Endothelial cell (in vitro differentiated cells): ENCODE data around the gene MTFP1. TPM values are rescaled to one million over a fixed set of nuclear protein-coding genes. Genes with fewer than 3 reads are reported as not detected.

ENCODE experiments used
- DNase-seq: peaks from one replicate; pipeline ENCODE4 v3.0.0; 2021; ENCODE audit warnings: low spot score
- H3K27ac Mint-ChIP-seq: one replicate; pipeline ENCODE4 v1.8.0; 2021; ENCODE audit warnings: mixed read lengths, inconsistent platforms; ENCODE audit not compliant: unreplicated experiment
- H3K27me3 Mint-ChIP-seq: one replicate; pipeline ENCODE4 v1.8.0; 2021; ENCODE audit warnings: mild to moderate bottlenecking, moderate library complexity, mixed read lengths, inconsistent platforms; ENCODE audit not compliant: unreplicated experiment
- H3K36me3 Mint-ChIP-seq: one replicate; pipeline ENCODE4 v1.8.0; 2021; ENCODE audit warnings: mild to moderate bottlenecking, low read depth, mixed read lengths, inconsistent platforms; ENCODE audit not compliant: unreplicated experiment
- H3K4me1 Mint-ChIP-seq: one replicate; pipeline ENCODE4 v1.8.0; 2021; ENCODE audit warnings: mild to moderate bottlenecking, mixed read lengths, inconsistent platforms; ENCODE audit not compliant: unreplicated experiment
- H3K4me3 Mint-ChIP-seq: one replicate; pipeline ENCODE4 v1.8.0; 2021; ENCODE audit warnings: mild to moderate bottlenecking, mixed read lengths, inconsistent platforms; ENCODE audit not compliant: unreplicated experiment
- H3K9me3 Mint-ChIP-seq: one replicate; pipeline ENCODE4 v1.8.0; 2021; ENCODE audit warnings: mixed read lengths, inconsistent platforms; ENCODE audit not compliant: unreplicated experiment
- total RNA-seq: library from RNA; stranded (reverse); fragmentation: NEBNext Ultra II Directional; extraction: Animal tissue kit (Norgen Biotek cat#: 25700); gene quantifications from one replicate; pipeline ENCODE4 v1.2.1, GENCODE V29; 2021; ENCODE audit not compliant: unreplicated experiment
- TF ChIP-seq, protein P1 (sequence below): fragments of 200-600 bp; sonication (generic); IDR thresholded peaks from one replicate; pipeline ENCODE4 v1.5.0; 2021; ENCODE audit warnings: antibody characterized with exemption; ENCODE audit not compliant: unreplicated experiment

Gene MTFP1
- total RNA-seq, 1 donor from 2014 or later: 30.2 TPM

DNA sequence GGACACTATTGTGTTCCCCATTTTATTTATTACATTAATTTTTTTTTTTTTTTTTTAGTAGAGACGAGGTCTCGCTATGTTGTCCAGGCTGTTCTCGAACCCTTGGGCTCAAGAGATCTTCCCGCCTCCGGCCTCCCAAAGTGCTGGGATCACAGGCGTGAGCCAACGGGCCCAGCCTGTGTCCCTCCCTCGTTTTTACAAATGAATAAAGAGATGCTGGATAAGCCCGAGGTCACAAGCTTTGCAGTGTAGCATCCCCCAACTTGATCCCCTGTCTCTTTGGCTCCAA, 297 bp upstream of the MTFP1 start:
- Mint-ChIP-seq H3K4me1 (peaks cover 41% of the 10 kb centered on the region), H3K27me3 (peaks cover 5% of the 10 kb centered on the region), H3K9me3 (no peaks in the 10 kb centered on the region), H3K36me3 (peaks cover 5% of the 10 kb centered on the region), H3K27ac (peak overlapping the region; percentile 32), H3K4me3 (peak overlapping the region; percentile 94)
- no peak for DNase-seq
- TF ChIP-seq, protein P1, sequence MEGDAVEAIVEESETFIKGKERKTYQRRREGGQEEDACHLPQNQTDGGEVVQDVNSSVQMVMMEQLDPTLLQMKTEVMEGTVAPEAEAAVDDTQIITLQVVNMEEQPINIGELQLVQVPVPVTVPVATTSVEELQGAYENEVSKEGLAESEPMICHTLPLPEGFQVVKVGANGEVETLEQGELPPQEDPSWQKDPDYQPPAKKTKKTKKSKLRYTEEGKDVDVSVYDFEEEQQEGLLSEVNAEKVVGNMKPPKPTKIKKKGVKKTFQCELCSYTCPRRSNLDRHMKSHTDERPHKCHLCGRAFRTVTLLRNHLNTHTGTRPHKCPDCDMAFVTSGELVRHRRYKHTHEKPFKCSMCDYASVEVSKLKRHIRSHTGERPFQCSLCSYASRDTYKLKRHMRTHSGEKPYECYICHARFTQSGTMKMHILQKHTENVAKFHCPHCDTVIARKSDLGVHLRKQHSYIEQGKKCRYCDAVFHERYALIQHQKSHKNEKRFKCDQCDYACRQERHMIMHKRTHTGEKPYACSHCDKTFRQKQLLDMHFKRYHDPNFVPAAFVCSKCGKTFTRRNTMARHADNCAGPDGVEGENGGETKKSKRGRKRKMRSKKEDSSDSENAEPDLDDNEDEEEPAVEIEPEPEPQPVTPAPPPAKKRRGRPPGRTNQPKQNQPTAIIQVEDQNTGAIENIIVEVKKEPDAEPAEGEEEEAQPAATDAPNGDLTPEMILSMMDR: no peak

DNA sequence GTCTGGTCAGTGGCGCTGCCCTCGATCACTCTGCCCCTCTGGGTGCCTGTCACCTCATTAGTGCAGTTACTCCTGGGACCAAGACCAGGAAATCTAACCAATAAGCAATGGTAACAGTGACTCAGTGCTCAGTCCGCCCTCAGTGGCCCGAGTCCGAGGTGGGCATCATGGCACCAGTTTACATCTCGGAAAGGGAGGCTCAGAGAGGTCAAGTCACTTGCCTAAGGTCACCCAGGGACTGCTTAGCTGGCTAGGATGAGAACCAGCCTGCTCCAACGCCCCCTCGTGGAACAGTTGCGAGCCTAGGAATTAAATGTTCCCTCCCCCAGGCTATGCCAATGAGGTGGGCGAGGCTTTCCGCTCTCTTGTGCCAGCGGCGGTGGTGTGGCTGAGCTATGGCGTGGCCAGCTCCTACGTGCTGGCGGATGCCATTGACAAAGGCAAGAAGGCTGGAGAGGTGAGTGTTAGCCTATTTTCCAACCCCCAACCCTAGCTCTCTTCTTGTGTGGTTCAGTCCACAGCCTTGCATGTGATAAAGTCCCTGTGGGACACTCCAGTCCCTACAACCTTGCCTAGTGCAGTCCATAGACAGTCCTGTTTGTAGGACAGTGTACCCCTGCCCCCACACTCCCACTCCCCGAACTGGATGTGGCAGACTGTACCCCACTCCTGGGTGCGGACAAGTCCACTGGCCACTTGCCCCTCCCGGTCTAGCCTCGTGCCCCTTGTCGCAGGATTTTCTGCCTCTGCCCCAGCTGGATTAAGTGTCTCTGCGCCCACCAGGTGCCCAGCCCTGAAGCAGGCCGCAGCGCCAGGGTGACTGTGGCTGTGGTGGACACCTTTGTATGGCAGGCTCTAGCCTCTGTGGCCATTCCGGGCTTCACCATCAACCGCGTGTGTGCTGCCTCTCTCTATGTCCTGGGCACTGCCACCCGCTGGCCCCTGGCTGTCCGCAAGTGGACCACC, 1.1 kb downstream of the MTFP1 start:
- H3K4me1 Mint-ChIP-seq: peaks cover 29% of the 10 kb centered on the region
- peaks cover 5% of the 10 kb centered on the region for H3K36me3 Mint-ChIP-seq
- DNase-seq: peak; percentile 81
- TF ChIP-seq, protein P1: peak; percentile 54
- H3K27ac Mint-ChIP-seq: peak overlapping the region; percentile 64
- peaks cover 5% of the 10 kb centered on the region for H3K27me3 Mint-ChIP-seq
- no peaks in the 10 kb centered on the region for H3K9me3 Mint-ChIP-seq
- H3K4me3 Mint-ChIP-seq: peak overlapping the region; percentile 94

DNA sequence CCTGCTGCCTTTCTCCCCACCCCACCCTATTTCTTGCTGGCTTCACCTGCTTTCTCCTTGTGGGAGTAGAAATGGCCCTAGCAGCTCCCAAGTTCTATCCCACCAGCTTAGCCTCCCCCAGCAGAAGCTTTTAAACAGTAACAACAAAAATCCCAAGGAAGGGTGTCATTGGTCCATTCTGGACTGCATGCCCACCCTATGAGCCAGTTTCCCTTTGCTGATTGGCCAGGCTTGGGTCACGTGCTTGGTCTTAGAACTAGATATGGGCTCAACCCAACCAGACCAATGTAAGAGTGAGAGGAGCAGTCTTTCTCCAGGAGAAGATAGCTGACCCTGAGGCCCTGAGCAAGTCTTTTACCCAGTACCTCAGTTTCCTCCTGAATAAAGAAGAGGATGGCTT, 2.3 kb downstream of the MTFP1 start:
- TF ChIP-seq, protein P1: no peak

DNA sequence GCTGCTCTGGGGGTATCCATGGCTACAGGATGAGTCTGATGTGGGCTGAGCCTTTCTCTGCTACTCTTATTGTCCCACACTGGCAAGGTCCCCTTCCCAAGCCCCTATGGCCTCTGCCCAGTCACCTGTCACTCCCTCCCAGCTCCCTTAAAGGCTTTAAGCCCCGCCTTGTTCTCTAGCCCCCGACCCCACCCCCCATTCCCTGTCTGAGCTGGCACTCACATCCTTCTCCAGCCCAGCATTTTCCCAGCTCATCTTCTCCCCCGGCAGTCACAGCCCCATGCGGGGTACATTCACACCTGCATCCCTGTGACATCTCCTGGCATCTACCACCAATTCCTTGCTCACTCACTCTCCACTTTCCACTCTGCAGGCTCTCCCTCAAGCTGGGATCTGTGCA, 4.3 kb downstream of the MTFP1 start:
- no peak for DNase-seq
- Mint-ChIP-seq H3K9me3 (no peaks in the 10 kb centered on the region), H3K4me1 (peaks cover 20% of the 10 kb centered on the region), H3K4me3 (peak overlapping the region; percentile 10), H3K27ac (no peak overlapping the region), H3K27me3 (peaks cover 8% of the 10 kb centered on the region), H3K36me3 (peaks cover 8% of the 10 kb centered on the region)
- TF ChIP-seq, protein P1: no peak

More for the DNA sequence above, 2.3 kb downstream of the MTFP1 start:
- Mint-ChIP-seq H3K4me1 (peaks cover 20% of the 10 kb centered on the region), H3K4me3 (no peak overlapping the region), H3K27me3 (peaks cover 4% of the 10 kb centered on the region), H3K36me3 (peaks cover 5% of the 10 kb centered on the region), H3K9me3 (no peaks in the 10 kb centered on the region), H3K27ac (no peak overlapping the region)
- no peak for DNase-seq

DNA sequence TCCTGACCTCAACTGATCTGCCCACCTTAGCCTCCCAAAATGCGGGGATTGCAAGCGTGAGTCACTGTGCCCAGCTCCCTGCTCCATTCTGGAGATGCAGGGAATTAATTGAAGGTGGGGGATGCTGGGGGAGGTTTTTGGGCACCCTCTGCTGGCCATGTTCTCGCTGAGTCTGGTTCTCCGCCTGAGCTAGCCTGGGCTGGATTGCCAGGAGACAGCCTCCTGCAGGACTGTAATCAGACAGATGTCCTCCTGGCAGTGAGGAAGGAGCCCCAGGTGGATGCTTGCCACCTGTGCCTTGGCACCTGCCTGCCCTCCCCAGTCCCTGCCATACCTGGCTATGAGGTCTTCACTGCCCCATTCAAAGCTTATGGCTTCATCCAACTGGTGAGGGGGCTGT, 5.4 kb downstream of the MTFP1 start:
- Mint-ChIP-seq H3K4me1 (peaks cover 28% of the 10 kb centered on the region), H3K9me3 (no peaks in the 10 kb centered on the region), H3K36me3 (peaks cover 8% of the 10 kb centered on the region), H3K4me3 (no peak overlapping the region), H3K27me3 (peaks cover 10% of the 10 kb centered on the region), H3K27ac (no peak overlapping the region)
- TF ChIP-seq, protein P1: no peak
- no peak for DNase-seq
